Hepatocyte (in vitro differentiated cells): Measurements from ENCODE around the gene C2orf68.

ENCODE experiments used
- CTCF ChIP-seq: fragments of 200-600 bp; sonication (generic); IDR thresholded peaks from 2 replicates; pipeline ENCODE4 v1.5.1; 2016; ENCODE audit warnings: antibody characterized with exemption, mild to moderate bottlenecking; ENCODE audit not compliant: poor library complexity
- EZH2 ChIP-seq: fragments of 200-600 bp; sonication (generic); IDR thresholded peaks from 2 replicates; pipeline ENCODE4 v1.6.1; 2016; ENCODE audit warnings: antibody characterized with exemption, mild to moderate bottlenecking, borderline replicate concordance

DNA sequence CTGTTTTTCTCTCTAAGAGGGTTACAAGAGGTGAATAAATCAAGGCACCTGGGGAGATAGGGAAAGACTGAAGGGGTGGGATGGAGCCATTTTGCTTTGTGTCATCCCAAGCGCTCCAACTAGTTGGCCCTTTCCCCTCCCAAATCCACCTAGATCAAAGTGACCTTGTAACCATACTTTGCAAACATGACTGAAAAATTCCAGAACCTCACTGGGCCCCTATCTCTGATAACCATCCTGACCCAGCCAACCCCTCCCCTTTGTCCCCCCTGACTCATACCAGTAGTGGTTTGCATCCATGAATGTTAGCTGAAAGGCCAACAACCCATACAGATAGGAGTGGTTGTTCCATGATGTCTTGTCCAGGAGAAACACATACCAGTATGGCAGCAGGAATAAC lies 53.7 kb downstream of the C2orf68 start:
- no peak for TF ChIP-seq CTCF
- TF ChIP-seq EZH2: no peak
